DND-41 (cell line): Measurements from ENCODE around the gene DNAJC6.

Source experiments
- ATAC-seq: fragments of 200-7000 bp; cut with Tn5 transposase; 3 replicates; pipeline ENCODE4 v1.9.1; 2021; ENCODE audit warnings: low read depth; ENCODE audit not compliant: insufficient read depth
- DNase-seq: peaks from one replicate; pipeline ENCODE4 v3.0.0-alpha.2; 2020
- H2AFZ ChIP-seq: 2 replicates; pipeline ENCODE4 v1.6.0; 2012; ENCODE audit warnings: low read depth, low read length
- H3K27ac ChIP-seq: 2 replicates; pipeline ENCODE4 v1.5.1; 2012; ENCODE audit warnings: low read length, inconsistent platforms
- H3K27me3 ChIP-seq: fragments of 200-600 bp; sonication (generic); 2 replicates; pipeline ENCODE4 v1.6.0; 2012; ENCODE audit warnings: low read length, mild to moderate bottlenecking, inconsistent platforms; ENCODE audit not compliant: insufficient read depth, poor library complexity
- H3K36me3 ChIP-seq: 2 replicates; pipeline ENCODE4 v1.5.1; 2012; ENCODE audit warnings: low read length, inconsistent platforms; ENCODE audit not compliant: insufficient read depth
- H3K4me1 ChIP-seq: 2 replicates; pipeline ENCODE4 v1.5.1; 2012; ENCODE audit warnings: mild to moderate bottlenecking, low read length; ENCODE audit not compliant: insufficient read depth
- H3K4me2 ChIP-seq: 2 replicates; pipeline ENCODE4 v1.6.0; 2012; ENCODE audit warnings: mild to moderate bottlenecking, moderate library complexity, low read length, inconsistent platforms; ENCODE audit not compliant: insufficient read depth
- H3K4me3 ChIP-seq, 2 experiments: fragments of 200-600 bp in 1 of 2; shearing (Covaris generic) in 1 of 2; 2 replicates each; pipeline ENCODE4 v1.5.1; 2012 to 2016; ENCODE audit warnings: inconsistent platforms in 2 of 2, low read length in 2 of 2, mild to moderate bottlenecking in 2 of 2, low read depth in 1 of 2, moderate library complexity in 1 of 2
- H3K79me2 ChIP-seq: 2 replicates; pipeline ENCODE4 v1.6.0; 2012; ENCODE audit warnings: low read length, inconsistent platforms; ENCODE audit not compliant: insufficient read depth
- H3K9ac ChIP-seq: 2 replicates; pipeline ENCODE4 v1.6.0; 2012; ENCODE audit warnings: low read depth, mild to moderate bottlenecking, inconsistent platforms, low read length, moderate library complexity
- H3K9me3 ChIP-seq: 2 replicates; pipeline ENCODE4 v1.5.1; 2012; ENCODE audit warnings: low read length, moderate library complexity, mild to moderate bottlenecking, inconsistent platforms; ENCODE audit not compliant: insufficient read depth, severe bottlenecking
- H4K20me1 ChIP-seq: 2 replicates; pipeline ENCODE4 v1.6.0; 2012; ENCODE audit warnings: low read length; ENCODE audit not compliant: insufficient read depth
- CTCF ChIP-seq: IDR thresholded peaks from 2 replicates; pipeline ENCODE4 v1.5.1; 2012; ENCODE audit warnings: borderline replicate concordance, low read length, moderate library complexity, mild to moderate bottlenecking; ENCODE audit not compliant: poor library complexity, severe bottlenecking; ENCODE audit errors: extremely low read depth
- EZH2 ChIP-seq: IDR thresholded peaks from 3 replicates; pipeline ENCODE4 v1.6.1; 2012; ENCODE audit warnings: borderline replicate concordance, low read depth, mild to moderate bottlenecking, moderate library complexity, low read length, inconsistent platforms; ENCODE audit not compliant: severe bottlenecking

The DNAJC6 gene

GRCh38 chr1:65404941-65405340 lies 95.6 kb downstream of the DNAJC6 start:
- Histone ChIP-seq H3K9ac (no peak overlapping the region), H3K36me3 (peaks cover 5% of the 10 kb centered on the region; the same call in 1 of the 2 replicates), H3K79me2 (no peaks in the 10 kb centered on the region), H3K27ac (no peak overlapping the region), H3K27me3 (no peaks in the 10 kb centered on the region), H4K20me1 (no peaks in the 10 kb centered on the region), H3K4me1 (no peaks in the 10 kb centered on the region), H3K4me2 (no peak overlapping the region), H2AFZ (no peak overlapping the region), H3K4me3 (no peak overlapping the region), H3K9me3 (no peaks in the 10 kb centered on the region)
- no peak for DNase-seq
- ATAC-seq, result no peak
- TF ChIP-seq EZH2, result no peak
- no peak for TF ChIP-seq CTCF

GRCh38 chr1:65407877-65408276 lies 98.5 kb downstream of the DNAJC6 start:
- DNase-seq, result no peak
- H4K20me1 ChIP-seq, result no peaks in the 10 kb centered on the region
- no peak overlapping the region for H2AFZ ChIP-seq
- no peaks in the 10 kb centered on the region for H3K4me1 ChIP-seq
- TF ChIP-seq EZH2 (no peak), CTCF (no peak)
- H3K9ac ChIP-seq, result no peak overlapping the region
- H3K79me2 ChIP-seq, result no peaks in the 10 kb centered on the region
- H3K27me3 ChIP-seq, result no peaks in the 10 kb centered on the region
- no peaks in the 10 kb centered on the region for H3K9me3 ChIP-seq
- peaks cover 3% of the 10 kb centered on the region; the same call in 1 of the 2 replicates for H3K36me3 ChIP-seq
- H3K4me2 ChIP-seq, result no peak overlapping the region
- H3K4me3 ChIP-seq, result no peak overlapping the region
- H3K27ac ChIP-seq, result no peak overlapping the region
- no peak for ATAC-seq

- Histone ChIP-seq H3K79me2 (no peaks in the 10 kb centered on the region), H4K20me1 (no peaks in the 10 kb centered on the region), H3K9me3 (no peaks in the 10 kb centered on the region), H3K4me1 (no peaks in the 10 kb centered on the region), H3K27me3 (no peaks in the 10 kb centered on the region), H3K9ac (no peak overlapping the region), H3K4me3 (no peak overlapping the region), H3K27ac (no peak overlapping the region), H2AFZ (no peak overlapping the region), H3K4me2 (no peak overlapping the region), H3K36me3 (peaks cover 3% of the 10 kb centered on the region; the same call in 1 of the 2 replicates)
- ATAC-seq, result no peak
- TF ChIP-seq CTCF, result no peak
- no peak for TF ChIP-seq EZH2
- DNase-seq, result no peak
Observed at GRCh38 chr1:65409314-65409713, 100.0 kb downstream of the DNAJC6 start.
